ENCODE data around the gene MCAT.
"Not testable (repeated sequence)": the region's sequence is repeated elsewhere in the genome, so short reads cannot be mapped to it uniquely, and the experiment has no call there.

MCAT gene

GRCh38 chr22:43145371-43145770 lies 2.2 kb upstream of the MCAT start:
- not testable (repeated sequence) for DNase-seq; H2BK15ac ChIP-seq (ENCODE audit: low read depth, poor library complexity, severe bottlenecking); H4K8ac ChIP-seq (ENCODE audit: low read length); H3K4me2 ChIP-seq (ENCODE audit: low read length, poor library complexity, severe bottlenecking); H4K91ac ChIP-seq (ENCODE audit: low read length); H2BK12ac ChIP-seq (ENCODE audit: low read length in 2 of 2); H3K27me3 ChIP-seq (ENCODE audit: control insufficient read depth in 1 of 2, insufficient read depth in 1 of 2, low read length in 2 of 2); H3K4ac ChIP-seq (ENCODE audit: low read depth in 1 of 2, low read length in 2 of 2); H2AFZ ChIP-seq (ENCODE audit: low read depth, low read length); H3K14ac ChIP-seq (ENCODE audit: low read length in 2 of 2); H3K18ac ChIP-seq (ENCODE audit: low read depth in 1 of 2, low read length in 2 of 2); H3K23ac ChIP-seq (ENCODE audit: low read length in 2 of 2); H3K9ac ChIP-seq (ENCODE audit: low read length); H2BK120ac ChIP-seq (ENCODE audit: low read depth, low read length); H3K27ac ChIP-seq (ENCODE audit: low read length, poor library complexity, severe bottlenecking); H3K4me3 ChIP-seq (ENCODE audit: insufficient read depth in 1 of 2, low read depth in 1 of 2, low read length in 2 of 2); H2AK5ac ChIP-seq (ENCODE audit: low read length, severe bottlenecking); H2BK5ac ChIP-seq (ENCODE audit: low read depth, low read length, poor library complexity, severe bottlenecking); H3K36me3 ChIP-seq (ENCODE audit: control insufficient read depth in 1 of 2, insufficient read depth in 2 of 2, low read depth in 1 of 2, low read length in 2 of 2); H3K9me3 ChIP-seq (ENCODE audit: control insufficient read depth, low read length)
- WGBS: 98% methylated on average over 7 of the region's 8 CpGs
- peaks cover 18% of the 10 kb centered on the region for H3K79me1 ChIP-seq (replicated peaks; ENCODE audit: low read length, poor library complexity, severe bottlenecking)
- H3K4me1 ChIP-seq (ENCODE audit: control insufficient read depth, insufficient read depth, low read depth, low read length): peaks cover 12% of the 10 kb centered on the region

- 89% methylated on average over 2 of the region's 3 CpGs for whole genome bisulfite sequencing
- Histone ChIP-seq H2BK15ac (ENCODE audit: low read depth, poor library complexity, severe bottlenecking) (no peak overlapping the region), H3K4me3 (ENCODE audit: insufficient read depth in 1 of 2, low read depth in 1 of 2, low read length in 2 of 2) (no peak overlapping the region), H2BK12ac (ENCODE audit: low read length in 2 of 2) (no peak overlapping the region), H3K4ac (ENCODE audit: low read depth in 1 of 2, low read length in 2 of 2) (no peak overlapping the region), H3K27ac (ENCODE audit: low read length, poor library complexity, severe bottlenecking) (no peak overlapping the region), H3K18ac (ENCODE audit: low read depth in 1 of 2, low read length in 2 of 2) (no peak overlapping the region), H3K9me3 (ENCODE audit: control insufficient read depth, low read length) (no peaks in the 10 kb centered on the region), H4K8ac (ENCODE audit: low read length) (no peak overlapping the region), H4K91ac (ENCODE audit: low read length) (no peak overlapping the region), H2BK120ac (ENCODE audit: low read depth, low read length) (no peak overlapping the region), H3K79me1 (replicated peaks; ENCODE audit: low read length, poor library complexity, severe bottlenecking) (peaks cover 21% of the 10 kb centered on the region), H3K4me2 (ENCODE audit: low read length, poor library complexity, severe bottlenecking) (no peak overlapping the region), H2AK5ac (ENCODE audit: low read length, severe bottlenecking) (no peak overlapping the region), H3K23ac (ENCODE audit: low read length in 2 of 2) (no peak overlapping the region), H2AFZ (ENCODE audit: low read depth, low read length) (no peak overlapping the region), H3K9ac (ENCODE audit: low read length) (no peak overlapping the region), H3K14ac (ENCODE audit: low read length in 2 of 2) (no peak overlapping the region), H3K27me3 (ENCODE audit: control insufficient read depth in 1 of 2, insufficient read depth in 1 of 2, low read length in 2 of 2) (no peaks in the 10 kb centered on the region), H2BK5ac (ENCODE audit: low read depth, low read length, poor library complexity, severe bottlenecking) (no peak overlapping the region), H3K4me1 (ENCODE audit: control insufficient read depth, insufficient read depth, low read depth, low read length) (peaks cover 12% of the 10 kb centered on the region), H3K36me3 (ENCODE audit: control insufficient read depth in 1 of 2, insufficient read depth in 2 of 2, low read depth in 1 of 2, low read length in 2 of 2) (peaks cover 12 to 14% of the 10 kb centered on the region in 2 experiments)
- no peak for DNase-seq
These were observed 1.8 kb upstream of the MCAT start for GRCh38 chr22:43144949-43145348.

GRCh38 chr22:43136801-43137200 lies 6.4 kb downstream of the MCAT start:
- Histone ChIP-seq H2AFZ (ENCODE audit: low read depth, low read length) (no peak overlapping the region), H3K23ac (ENCODE audit: low read length in 2 of 2) (no peak overlapping the region), H2AK5ac (ENCODE audit: low read length, severe bottlenecking) (no peak overlapping the region), H4K8ac (ENCODE audit: low read length) (peak overlapping the region; percentile 35), H3K36me3 (ENCODE audit: control insufficient read depth in 1 of 2, insufficient read depth in 2 of 2, low read depth in 1 of 2, low read length in 2 of 2) (peaks cover 83 to 85% of the 10 kb centered on the region in 2 experiments), H2BK15ac (ENCODE audit: low read depth, poor library complexity, severe bottlenecking) (no peak overlapping the region), H3K27me3 (ENCODE audit: control insufficient read depth in 1 of 2, insufficient read depth in 1 of 2, low read length in 2 of 2) (no peaks in the 10 kb centered on the region), H2BK120ac (ENCODE audit: low read depth, low read length) (no peak overlapping the region), H3K27ac (ENCODE audit: low read length, poor library complexity, severe bottlenecking) (no peak overlapping the region), H3K79me1 (replicated peaks; ENCODE audit: low read length, poor library complexity, severe bottlenecking) (peaks cover 46% of the 10 kb centered on the region), H3K9me3 (ENCODE audit: control insufficient read depth, low read length) (no peaks in the 10 kb centered on the region), H3K4me2 (ENCODE audit: low read length, poor library complexity, severe bottlenecking) (no peak overlapping the region), H4K91ac (ENCODE audit: low read length) (no peak overlapping the region), H2BK5ac (ENCODE audit: low read depth, low read length, poor library complexity, severe bottlenecking) (no peak overlapping the region), H3K14ac (ENCODE audit: low read length in 2 of 2) (no peak overlapping the region), H3K4me1 (ENCODE audit: control insufficient read depth, insufficient read depth, low read depth, low read length) (peaks cover 4% of the 10 kb centered on the region), H3K9ac (ENCODE audit: low read length) (no peak overlapping the region), H3K4ac (ENCODE audit: low read depth in 1 of 2, low read length in 2 of 2) (peak overlapping the region in 1 of 2 experiments; percentile 16), H3K18ac (ENCODE audit: low read depth in 1 of 2, low read length in 2 of 2) (no peak overlapping the region), H2BK12ac (ENCODE audit: low read length in 2 of 2) (no peak overlapping the region), H3K4me3 (ENCODE audit: insufficient read depth in 1 of 2, low read depth in 1 of 2, low read length in 2 of 2) (no peak overlapping the region)
- no peak for DNase-seq
- 89% methylated on average over 10 of the region's 10 CpGs for WGBS

- H3K4me2 ChIP-seq (ENCODE audit: low read length, poor library complexity, severe bottlenecking): no peak overlapping the region
- no peak overlapping the region for H2BK120ac ChIP-seq (ENCODE audit: low read depth, low read length)
- H3K9ac ChIP-seq (ENCODE audit: low read length): no peak overlapping the region
- WGBS: 64% methylated on average over 9 of the region's 9 CpGs
- no peak overlapping the region for H2BK15ac ChIP-seq (ENCODE audit: low read depth, poor library complexity, severe bottlenecking)
- no peak overlapping the region for H2BK12ac ChIP-seq (ENCODE audit: low read length in 2 of 2)
- peaks cover 87 to 90% of the 10 kb centered on the region in 2 experiments for H3K36me3 ChIP-seq (ENCODE audit: control insufficient read depth in 1 of 2, insufficient read depth in 2 of 2, low read depth in 1 of 2, low read length in 2 of 2)
- H3K9me3 ChIP-seq (ENCODE audit: control insufficient read depth, low read length): no peaks in the 10 kb centered on the region
- H4K8ac ChIP-seq (ENCODE audit: low read length): no peak overlapping the region
- H3K4ac ChIP-seq (ENCODE audit: low read depth in 1 of 2, low read length in 2 of 2): no peak overlapping the region
- H3K14ac ChIP-seq (ENCODE audit: low read length in 2 of 2): no peak overlapping the region
- no peak overlapping the region for H3K27ac ChIP-seq (ENCODE audit: low read length, poor library complexity, severe bottlenecking)
- H3K4me3 ChIP-seq (ENCODE audit: insufficient read depth in 1 of 2, low read depth in 1 of 2, low read length in 2 of 2): no peak overlapping the region
- peak; percentile 56 for DNase-seq
- H3K23ac ChIP-seq (ENCODE audit: low read length in 2 of 2): no peak overlapping the region
- H3K4me1 ChIP-seq (ENCODE audit: control insufficient read depth, insufficient read depth, low read depth, low read length): peaks cover 2% of the 10 kb centered on the region
- no peak overlapping the region for H2BK5ac ChIP-seq (ENCODE audit: low read depth, low read length, poor library complexity, severe bottlenecking)
- H3K79me1 ChIP-seq (replicated peaks; ENCODE audit: low read length, poor library complexity, severe bottlenecking): peaks cover 42% of the 10 kb centered on the region
- no peak overlapping the region for H3K18ac ChIP-seq (ENCODE audit: low read depth in 1 of 2, low read length in 2 of 2)
- no peak overlapping the region for H2AK5ac ChIP-seq (ENCODE audit: low read length, severe bottlenecking)
- no peak overlapping the region for H2AFZ ChIP-seq (ENCODE audit: low read depth, low read length)
- no peak overlapping the region for H4K91ac ChIP-seq (ENCODE audit: low read length)
- H3K27me3 ChIP-seq (ENCODE audit: control insufficient read depth in 1 of 2, insufficient read depth in 1 of 2, low read length in 2 of 2): no peaks in the 10 kb centered on the region
These were observed 6.9 kb downstream of the MCAT start for GRCh38 chr22:43136255-43136654.

Measured in mesenchymal stem cell (in vitro differentiated cells and primary cell).